ENCODE measurements around the gene MYH7.

The MYH7 gene

GRCh38 chr14:23447361-23448350, 12.2 kb upstream of the MYH7 start:
- DNase-seq = no peak

GRCh38 chr14:23446291-23446851, 10.9 kb upstream of the MYH7 start:
- DNase-seq = no peak

- DNase-seq = no peak
Observed at GRCh38 chr14:23445773-23446172, 10.3 kb upstream of the MYH7 start.

GRCh38 chr14:23444314-23444713, 8.9 kb upstream of the MYH7 start:
- DNase-seq = no peak

- DNase-seq = no peak
Observed at GRCh38 chr14:23443881-23444280, 8.4 kb upstream of the MYH7 start.

GRCh38 chr14:23443411-23443812, 8.0 kb upstream of the MYH7 start:
- DNase-seq = no peak

- DNase-seq = no peak
Observed at GRCh38 chr14:23442721-23443356, 7.4 kb upstream of the MYH7 start.

GRCh38 chr14:23441076-23441475, 5.6 kb upstream of the MYH7 start:
- no peak for DNase-seq

GRCh38 chr14:23439107-23439835, 3.8 kb upstream of the MYH7 start:
- no peak for DNase-seq

GRCh38 chr14:23438101-23438971, 2.9 kb upstream of the MYH7 start:
- no peak for DNase-seq

GRCh38 chr14:23437133-23438100, 2.0 kb upstream of the MYH7 start:
- DNase-seq = no peak

- DNase-seq = no peak
Observed at GRCh38 chr14:23436327-23437132, 1.1 kb upstream of the MYH7 start.

GRCh38 chr14:23434488-23435222, 805 bp downstream of the MYH7 start:
- peak; percentile 10 for DNase-seq

- DNase-seq = peak; percentile 9
Observed at GRCh38 chr14:23433457-23433856, 2.0 kb downstream of the MYH7 start.

GRCh38 chr14:23432946-23433345, 2.5 kb downstream of the MYH7 start:
- no peak for DNase-seq

- peak; percentile 6 for DNase-seq
Observed at GRCh38 chr14:23432102-23432925, 3.1 kb downstream of the MYH7 start.

GRCh38 chr14:23431486-23431885, 4.0 kb downstream of the MYH7 start:
- DNase-seq = peak; percentile 11

GRCh38 chr14:23430723-23431085, 4.8 kb downstream of the MYH7 start:
- peak; percentile 28 for DNase-seq

Measured in right hindlimb (tissue), 1 donor.